ENCODE data around the gene ECI2. TPM values are rescaled to one million over a fixed set of nuclear protein-coding genes. Genes with fewer than 3 reads are reported as not detected.

Gene ECI2
- total and polyA plus RNA-seq, 2 donors (not counting 1 experiment from before 2014, with no cell fraction given): 15.2 to 28.3 TPM

DNA sequence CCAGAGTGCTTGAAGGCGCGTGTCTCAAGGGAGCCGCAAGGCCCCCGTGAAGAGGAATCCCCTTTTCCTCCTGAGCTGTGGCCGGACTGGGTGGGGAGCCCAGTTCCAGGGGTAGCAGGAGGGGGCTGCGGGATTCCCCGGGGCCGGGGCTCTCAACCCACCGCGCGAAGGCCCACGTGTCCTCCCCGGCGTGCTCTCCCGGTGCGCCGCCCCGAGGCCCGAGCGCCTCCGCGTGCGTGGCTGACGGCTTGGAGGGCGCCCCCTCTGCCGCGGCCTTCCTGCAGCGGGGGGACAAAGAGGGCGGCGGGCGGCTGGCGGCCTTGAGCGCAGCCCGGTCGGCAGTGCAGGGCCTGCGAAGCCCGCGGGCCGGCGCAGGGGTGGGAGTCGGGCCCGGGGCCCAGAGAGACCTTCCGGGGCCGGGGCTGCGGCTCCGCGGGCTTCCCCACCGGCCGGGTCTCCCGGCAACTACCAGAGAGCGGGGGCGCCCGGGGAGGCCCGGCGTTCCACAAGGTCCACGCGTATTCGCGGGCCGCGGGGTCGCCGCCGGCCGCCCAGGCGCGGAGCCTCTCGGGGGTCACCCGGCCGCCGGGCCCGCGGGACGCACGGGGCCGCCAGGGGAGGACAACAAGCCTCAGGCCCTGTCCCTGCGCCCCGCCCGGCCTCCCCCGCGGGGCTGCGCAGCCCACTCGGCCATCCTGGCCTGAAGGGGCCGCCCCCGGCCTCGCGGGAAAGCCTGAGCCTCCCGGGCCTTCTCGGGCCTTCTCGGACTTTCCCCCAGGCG, 56.5 kb downstream of the ECI2 start, which contains the start of gene FAM217A:
Gene FAM217A (minus strand): TSS at position 447 of the 781 bp plus-strand sequence. CDS start 1,723 bp downstream, outside the sequence.
- Mint-ChIP-seq H3K4me1 (no peaks in the 10 kb centered on the region), H3K27ac (no peak within 1 kb of the TSS), H3K4me3 (no peak within 1 kb of the TSS), H3K27me3 (peaks cover 22% of the 10 kb centered on the region), H3K9me3 (ENCODE audit: insufficient read depth) (no peaks in the 10 kb centered on the region)
- Histone ChIP-seq H3K27ac (ENCODE audit: low read length in 2 of 2) (no peak within 1 kb of the TSS), H3K9me3 (ENCODE audit: control extremely low read depth in 1 of 3, control insufficient read depth in 2 of 3, insufficient read depth in 1 of 3, low read length in 2 of 3) (no peaks in the 10 kb centered on the region), H3K36me3 (replicated peaks in 1 of 2; ENCODE audit: control extremely low read depth in 1 of 2, control insufficient read depth in 1 of 2, extremely low read depth in 1 of 2, insufficient read depth in 2 of 2, low read length in 1 of 2) (no peaks in the 10 kb centered on the region), H3K9ac (ENCODE audit: low read length) (no peak within 1 kb of the TSS), H2AFZ (ENCODE audit: insufficient read depth, low read depth, low read length, poor library complexity, severe bottlenecking) (no peak within 1 kb of the TSS), H3K79me2 (ENCODE audit: control insufficient read depth, insufficient read depth, low read length) (no peaks in the 10 kb centered on the region), H3K4me2 (replicated peaks; ENCODE audit: low read depth, low read length, poor library complexity, severe bottlenecking) (no peak within 1 kb of the TSS), H3K4me3 (ENCODE audit: control extremely low read depth in 1 of 5, extremely low read depth in 1 of 5, insufficient read depth in 1 of 5, low read depth in 2 of 5, low read length in 4 of 5) (no peak within 1 kb of the TSS), H3K27me3 (replicated peaks in 1 of 4; ENCODE audit: control extremely low read depth in 1 of 4, control insufficient read depth in 3 of 4, insufficient read depth in 4 of 4, low read length in 3 of 4) (peaks cover 0 to 5% (median 1%) of the 10 kb centered on the region in 4 experiments), H4K20me1 (ENCODE audit: control insufficient read depth, insufficient read depth, low read length, poor library complexity, severe bottlenecking) (no peaks in the 10 kb centered on the region), H3K4me1 (ENCODE audit: control insufficient read depth in 2 of 2, insufficient read depth in 2 of 2, low read length in 2 of 2) (no peaks in the 10 kb centered on the region)
- TF ChIP-seq EZH2 (IDR thresholded peaks at IDR 0.05; ENCODE audit: borderline replicate concordance, insufficient read depth, low read depth, low read length, poor library complexity, severe bottlenecking): no peak
- TF ChIP-seq, protein P1, sequence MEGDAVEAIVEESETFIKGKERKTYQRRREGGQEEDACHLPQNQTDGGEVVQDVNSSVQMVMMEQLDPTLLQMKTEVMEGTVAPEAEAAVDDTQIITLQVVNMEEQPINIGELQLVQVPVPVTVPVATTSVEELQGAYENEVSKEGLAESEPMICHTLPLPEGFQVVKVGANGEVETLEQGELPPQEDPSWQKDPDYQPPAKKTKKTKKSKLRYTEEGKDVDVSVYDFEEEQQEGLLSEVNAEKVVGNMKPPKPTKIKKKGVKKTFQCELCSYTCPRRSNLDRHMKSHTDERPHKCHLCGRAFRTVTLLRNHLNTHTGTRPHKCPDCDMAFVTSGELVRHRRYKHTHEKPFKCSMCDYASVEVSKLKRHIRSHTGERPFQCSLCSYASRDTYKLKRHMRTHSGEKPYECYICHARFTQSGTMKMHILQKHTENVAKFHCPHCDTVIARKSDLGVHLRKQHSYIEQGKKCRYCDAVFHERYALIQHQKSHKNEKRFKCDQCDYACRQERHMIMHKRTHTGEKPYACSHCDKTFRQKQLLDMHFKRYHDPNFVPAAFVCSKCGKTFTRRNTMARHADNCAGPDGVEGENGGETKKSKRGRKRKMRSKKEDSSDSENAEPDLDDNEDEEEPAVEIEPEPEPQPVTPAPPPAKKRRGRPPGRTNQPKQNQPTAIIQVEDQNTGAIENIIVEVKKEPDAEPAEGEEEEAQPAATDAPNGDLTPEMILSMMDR (IDR thresholded peaks at IDR 0.05): no peak
- CTCF ChIA-PET: interaction anchor here (0.8 kb wide), 1 partner anchor 101 kb away, joined by 4 read pairs; no protein-coding TSS in a partner anchor
- intact Hi-C loops (cut with micrococcal nuclease): no loop called here
- DNase-seq (no peak), ATAC-seq (ENCODE audit: low read depth) (no peak)
- WGBS (ENCODE audit: insufficient coverage): 64% methylated on average over 83 of the region's 91 CpGs
- POLR2A ChIA-PET: no interaction called here

Data from B cell (primary cell).